GM12864 (cell line): ENCODE data around the gene SPPL3.

Experiments used
- DNase-seq: peaks from one replicate; pipeline ENCODE4 v3.0.0-alpha.2; 2011; ENCODE audit warnings: low read depth
- H3K4me3 ChIP-seq: 2 replicates; pipeline ENCODE4 v1.5.1; 2011; ENCODE audit warnings: mild to moderate bottlenecking, low read depth, low read length, control low read depth
- TF ChIP-seq, protein P1 (sequence below): IDR thresholded peaks from 2 replicates; pipeline ENCODE4 v1.5.1; 2011; ENCODE audit warnings: low read depth, mild to moderate bottlenecking, moderate library complexity, low read length, control low read depth, inconsistent platforms; ENCODE audit errors: missing control alignments

Gene SPPL3

DNA sequence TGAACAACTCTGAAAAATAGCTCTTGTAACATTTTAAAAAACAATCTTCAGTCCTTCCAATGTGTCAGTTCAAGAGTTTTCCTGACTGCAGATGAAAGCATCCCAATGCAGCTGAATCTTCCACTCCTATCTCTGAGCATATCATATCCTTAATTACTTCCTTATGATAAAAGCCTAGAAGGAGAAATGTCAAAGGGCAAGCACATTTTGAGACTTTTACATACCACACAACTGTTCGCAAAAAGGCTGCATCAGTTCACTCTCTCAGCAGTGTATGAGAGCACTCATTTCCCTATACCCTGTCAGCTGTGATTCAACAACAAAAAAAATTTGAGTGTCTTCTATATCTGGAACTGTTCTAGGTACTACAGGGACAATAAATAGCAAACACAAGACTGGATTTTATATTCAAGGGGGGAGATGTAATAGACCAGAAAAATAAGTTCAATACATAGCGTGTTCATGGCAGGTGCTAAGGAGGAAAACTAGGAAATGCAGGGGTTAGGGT is 112.4 kb downstream of the SPPL3 start:
- DNase-seq: no peak
- TF ChIP-seq, protein P1, sequence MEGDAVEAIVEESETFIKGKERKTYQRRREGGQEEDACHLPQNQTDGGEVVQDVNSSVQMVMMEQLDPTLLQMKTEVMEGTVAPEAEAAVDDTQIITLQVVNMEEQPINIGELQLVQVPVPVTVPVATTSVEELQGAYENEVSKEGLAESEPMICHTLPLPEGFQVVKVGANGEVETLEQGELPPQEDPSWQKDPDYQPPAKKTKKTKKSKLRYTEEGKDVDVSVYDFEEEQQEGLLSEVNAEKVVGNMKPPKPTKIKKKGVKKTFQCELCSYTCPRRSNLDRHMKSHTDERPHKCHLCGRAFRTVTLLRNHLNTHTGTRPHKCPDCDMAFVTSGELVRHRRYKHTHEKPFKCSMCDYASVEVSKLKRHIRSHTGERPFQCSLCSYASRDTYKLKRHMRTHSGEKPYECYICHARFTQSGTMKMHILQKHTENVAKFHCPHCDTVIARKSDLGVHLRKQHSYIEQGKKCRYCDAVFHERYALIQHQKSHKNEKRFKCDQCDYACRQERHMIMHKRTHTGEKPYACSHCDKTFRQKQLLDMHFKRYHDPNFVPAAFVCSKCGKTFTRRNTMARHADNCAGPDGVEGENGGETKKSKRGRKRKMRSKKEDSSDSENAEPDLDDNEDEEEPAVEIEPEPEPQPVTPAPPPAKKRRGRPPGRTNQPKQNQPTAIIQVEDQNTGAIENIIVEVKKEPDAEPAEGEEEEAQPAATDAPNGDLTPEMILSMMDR: no peak
- no peak overlapping the region for H3K4me3 ChIP-seq

DNA sequence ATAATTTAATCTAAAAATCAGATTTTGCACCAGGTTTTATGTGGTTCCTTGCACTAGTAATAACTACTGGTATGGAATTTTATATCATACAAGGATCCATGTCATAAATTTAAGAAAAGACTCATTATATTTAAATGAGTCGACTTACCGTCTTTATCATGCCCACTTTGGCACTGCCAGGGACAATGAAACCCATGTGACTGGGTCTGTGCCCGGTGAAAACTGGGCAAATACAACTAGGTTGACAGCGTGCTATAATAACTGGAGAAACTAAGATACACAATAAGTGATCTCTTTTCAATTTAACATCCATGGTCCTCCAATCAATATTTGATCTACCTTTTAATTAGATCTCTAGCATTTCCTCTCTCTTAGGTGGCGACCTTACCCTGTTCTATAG is 114.0 kb downstream of the SPPL3 start:
- DNase-seq: no peak
- TF ChIP-seq, protein P1: no peak
- H3K4me3 ChIP-seq: no peak overlapping the region

DNA sequence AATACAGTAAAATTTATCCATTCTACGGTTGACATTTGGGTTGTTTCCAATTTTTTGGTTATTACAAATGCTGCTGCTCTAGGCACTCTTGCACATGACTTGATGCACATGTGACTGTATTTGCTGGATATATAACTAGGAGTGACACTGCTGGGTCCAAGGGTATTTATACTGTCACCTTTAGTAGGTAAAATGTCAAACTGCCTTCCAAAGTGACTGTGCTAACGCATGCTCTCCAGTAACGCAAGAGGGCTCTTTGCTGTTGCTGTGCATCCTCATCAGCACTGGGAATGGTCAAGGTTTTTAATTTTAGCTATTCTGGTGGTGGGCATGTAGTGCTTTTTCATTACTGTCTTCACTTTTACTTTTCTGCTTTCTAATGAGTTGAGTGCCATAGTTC is 116.3 kb downstream of the SPPL3 start:
- H3K4me3 ChIP-seq: no peak overlapping the region
- no peak for DNase-seq
- TF ChIP-seq, protein P1: no peak

DNA sequence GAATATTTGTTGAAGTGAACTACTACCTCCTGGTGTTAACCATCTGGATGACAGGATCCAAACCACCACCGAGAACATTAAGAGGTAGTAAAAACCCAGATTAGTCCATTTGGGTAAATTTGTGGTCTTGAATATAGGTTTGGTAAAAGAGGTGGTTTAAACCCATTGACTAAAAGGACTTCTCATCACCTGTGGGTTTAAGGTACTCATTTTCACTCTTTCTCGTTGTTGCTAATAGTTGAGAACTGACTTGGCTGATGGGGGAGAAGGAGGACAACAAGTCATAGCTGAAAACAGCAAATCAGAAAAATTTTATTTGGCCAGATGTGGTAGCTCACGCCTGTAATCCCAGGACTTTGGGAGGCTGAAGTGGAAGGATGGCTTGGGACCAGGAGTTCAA is 119.4 kb downstream of the SPPL3 start:
- no peak for DNase-seq
- H3K4me3 ChIP-seq: no peak overlapping the region
- TF ChIP-seq, protein P1: no peak

DNA sequence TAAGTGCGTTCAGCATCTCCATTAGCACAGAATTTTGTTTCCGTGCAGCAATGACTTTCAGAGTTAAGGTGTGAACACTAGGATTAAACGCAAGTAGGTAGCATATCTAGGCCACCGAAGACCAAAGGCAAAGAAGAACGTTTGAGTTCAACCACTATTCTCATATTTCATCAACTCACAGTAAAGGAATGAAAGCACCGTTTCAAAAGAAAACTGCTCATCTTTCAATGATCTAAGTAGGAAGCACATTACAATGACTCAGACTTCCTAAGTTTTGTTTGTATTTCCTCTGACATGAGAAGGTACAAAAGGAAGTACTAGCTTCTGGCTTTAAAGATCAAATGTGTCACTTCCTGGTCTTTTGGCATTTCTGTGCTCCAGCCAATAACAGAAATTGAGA is 121.0 kb downstream of the SPPL3 start:
- TF ChIP-seq, protein P1: no peak
- no peak overlapping the region for H3K4me3 ChIP-seq
- DNase-seq: no peak

DNA sequence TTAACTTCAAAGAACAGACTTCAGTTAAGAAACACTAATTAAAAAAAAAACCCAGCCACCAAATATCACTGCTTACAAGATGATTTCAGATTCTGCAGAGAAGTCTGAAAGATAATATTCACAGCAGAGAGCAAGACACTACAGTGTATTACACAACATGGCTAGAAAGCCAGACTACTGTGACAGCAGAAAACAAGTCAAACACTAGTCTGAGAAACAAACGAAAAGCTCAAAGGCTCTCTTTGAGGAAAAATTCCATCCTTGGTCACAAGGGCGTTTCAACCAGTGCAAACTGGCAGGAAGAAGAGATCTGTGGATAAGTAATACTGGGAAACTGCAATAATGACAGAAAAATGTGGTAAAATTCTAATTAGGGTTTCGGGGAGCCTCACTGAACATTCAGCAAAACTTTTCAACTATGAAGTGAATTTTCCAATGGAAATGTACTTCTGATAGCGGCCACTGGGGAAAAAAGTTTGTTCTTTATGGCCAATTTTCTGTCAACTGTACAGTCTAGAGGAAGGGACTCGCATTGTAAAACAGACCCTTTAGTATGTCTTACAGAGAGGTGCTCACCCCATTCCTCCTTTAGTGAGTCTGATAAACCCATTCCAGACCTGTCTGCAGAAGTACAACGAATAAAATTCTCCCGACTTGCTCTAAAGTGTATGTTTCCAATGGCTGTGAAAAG is 128.2 kb downstream of the SPPL3 start:
- no peak for DNase-seq
- TF ChIP-seq, protein P1: no peak
- no peak overlapping the region for H3K4me3 ChIP-seq

DNA sequence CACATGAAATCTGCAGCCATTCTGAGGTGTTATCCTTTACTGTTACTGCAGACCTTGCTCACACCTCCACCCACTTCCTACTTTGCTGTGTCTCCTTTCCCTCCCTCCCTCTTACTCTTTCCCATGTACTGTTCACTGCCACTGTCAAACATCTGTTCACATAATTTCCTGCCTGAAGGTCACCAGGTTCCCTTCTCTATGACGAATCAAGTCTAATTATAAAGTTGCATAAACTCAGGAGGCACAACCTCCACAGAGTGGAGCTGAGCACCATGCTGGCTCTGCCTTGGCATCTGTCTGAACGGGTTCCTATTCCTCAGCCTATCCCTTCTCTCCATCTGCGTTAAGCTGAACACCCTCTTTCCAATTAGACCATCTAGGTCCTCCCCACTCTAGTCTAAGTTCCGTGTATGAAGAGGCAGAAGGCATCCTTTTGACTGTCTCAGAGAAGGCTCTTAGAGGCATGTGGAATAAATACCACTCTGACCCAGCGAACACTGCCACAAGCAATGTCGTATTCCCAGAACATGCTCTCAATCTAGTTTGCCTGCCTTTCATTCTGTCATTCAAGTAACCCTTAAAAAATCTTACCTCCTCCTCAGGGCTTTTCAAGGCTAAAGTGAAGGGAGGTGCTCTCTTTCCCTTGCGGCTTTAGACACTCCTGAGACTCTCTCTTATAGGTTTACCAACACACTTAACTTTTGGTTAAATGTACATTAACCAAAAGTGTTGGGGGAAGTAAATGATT is 129.8 kb downstream of the SPPL3 start:
- DNase-seq: no peak
- TF ChIP-seq, protein P1: no peak
- no peak overlapping the region for H3K4me3 ChIP-seq
